PC-9 (cell line): Measurements from ENCODE around the gene UBE2H.

Experiments
- CTCF ChIP-seq: fragments of 200-600 bp; sonication (generic); conservative IDR thresholded peaks from 2 replicates; pipeline ENCODE4 v1.6.1; 2017; ENCODE audit warnings: mixed run types, antibody characterized with exemption, mild to moderate bottlenecking, moderate library complexity
- EZH2 ChIP-seq: fragments of 200-600 bp; sonication (generic); IDR thresholded peaks from 2 replicates; pipeline ENCODE4 v1.8.0; 2017; ENCODE audit warnings: antibody characterized with exemption, low read depth

GRCh38 chr7:129789652-129790051 is 163.1 kb downstream of the UBE2H start:
- TF ChIP-seq EZH2 (no peak), CTCF (no peak)
